BLaER1 (cell line): ENCODE results near the gene GRAMD1B.
"Not testable (repeated sequence)": the region's sequence is repeated elsewhere in the genome, so short reads cannot be mapped to it uniquely, and the experiment has no call there.

Experiments used
- H3K27ac ChIP-seq: shearing (Covaris generic); formaldehyde crosslinking; 2 replicates; pipeline ENCODE4 v1.8.1; 2022
- H3K27me3 ChIP-seq: shearing (Covaris generic); formaldehyde crosslinking; 2 replicates; pipeline ENCODE4 v1.8.1; 2022
- H3K36me3 ChIP-seq: shearing (Covaris generic); formaldehyde crosslinking; 2 replicates; pipeline ENCODE4 v1.8.1; 2022
- H3K4me1 ChIP-seq: shearing (Covaris generic); formaldehyde crosslinking; 2 replicates; pipeline ENCODE4 v1.8.1; 2022
- H3K4me2 ChIP-seq: shearing (Covaris generic); formaldehyde crosslinking; 2 replicates; pipeline ENCODE4 v1.8.1; 2022
- H3K4me3 ChIP-seq: shearing (Covaris generic); formaldehyde crosslinking; 2 replicates; pipeline ENCODE4 v1.8.1; 2022
- H3K9ac ChIP-seq: shearing (Covaris generic); formaldehyde crosslinking; 2 replicates; pipeline ENCODE4 v1.8.1; 2022
- H3K9me3 ChIP-seq: shearing (Covaris generic); formaldehyde crosslinking; 2 replicates; pipeline ENCODE4 v1.8.1; 2022
- H4K20me1 ChIP-seq: shearing (Covaris generic); formaldehyde crosslinking; 2 replicates; pipeline ENCODE4 v1.8.1; 2022
- Cebpa-rat ChIP-seq: shearing (Covaris generic); IDR thresholded peaks from 2 replicates; pipeline ENCODE4 v1.8.1; 2022

The GRAMD1B gene

GRCh38 chr11:123457187-123457770, 27.2 kb downstream of the GRAMD1B start:
- Histone ChIP-seq H3K4me3 (no peak overlapping the region), H3K27me3 (no peaks in the 10 kb centered on the region), H3K27ac (peak overlapping the region; percentile 50), H4K20me1 (no peaks in the 10 kb centered on the region), H3K4me1 (peaks cover 53% of the 10 kb centered on the region), H3K4me2 (peak overlapping the region; percentile 57), H3K9ac (no peak overlapping the region), H3K9me3 (no peaks in the 10 kb centered on the region), H3K36me3 (peaks cover 19% of the 10 kb centered on the region)
- TF ChIP-seq Cebpa-rat: no peak

GRCh38 chr11:123458501-123458900, 28.4 kb downstream of the GRAMD1B start:
- H3K27ac ChIP-seq: no peak overlapping the region

GRCh38 chr11:123460012-123460700, 30.1 kb downstream of the GRAMD1B start:
- Histone ChIP-seq H3K27me3 (no peaks in the 10 kb centered on the region), H3K4me2 (no peak overlapping the region), H3K4me1 (peaks cover 31% of the 10 kb centered on the region), H3K27ac (no peak overlapping the region), H3K9me3 (no peaks in the 10 kb centered on the region), H3K4me3 (no peak overlapping the region), H4K20me1 (no peaks in the 10 kb centered on the region), H3K9ac (no peak overlapping the region), H3K36me3 (peaks cover 30% of the 10 kb centered on the region)
- no peak for TF ChIP-seq Cebpa-rat

More at GRCh38 chr11:123458501-123458900, 28.4 kb downstream of the GRAMD1B start:
- no peaks in the 10 kb centered on the region for H3K9me3 ChIP-seq
- no peaks in the 10 kb centered on the region for H4K20me1 ChIP-seq
- H3K4me3 ChIP-seq: no peak overlapping the region
- no peak overlapping the region for H3K4me2 ChIP-seq
- no peak overlapping the region for H3K9ac ChIP-seq
- peaks cover 40% of the 10 kb centered on the region for H3K4me1 ChIP-seq
- peaks cover 22% of the 10 kb centered on the region for H3K36me3 ChIP-seq
- H3K27me3 ChIP-seq: no peaks in the 10 kb centered on the region
- no peak for TF ChIP-seq Cebpa-rat

GRCh38 chr11:123461164-123461563, 31.1 kb downstream of the GRAMD1B start:
- no peaks in the 10 kb centered on the region for H4K20me1 ChIP-seq
- H3K9me3 ChIP-seq: no peaks in the 10 kb centered on the region
- peaks cover 39% of the 10 kb centered on the region for H3K4me1 ChIP-seq
- 0 out of 2 replicates have a peak overlapping the region, but pooled peaks have one; percentile 22 for H3K27ac ChIP-seq
- H3K36me3 ChIP-seq: peaks cover 28% of the 10 kb centered on the region
- H3K4me3 ChIP-seq: no peak overlapping the region
- H3K27me3 ChIP-seq: no peaks in the 10 kb centered on the region
- H3K9ac ChIP-seq: no peak overlapping the region
- peak overlapping the region; percentile 23; the same call in 1 of the 2 replicates for H3K4me2 ChIP-seq
- no peak for TF ChIP-seq Cebpa-rat

GRCh38 chr11:123465667-123466066, 35.6 kb downstream of the GRAMD1B start:
- not testable (repeated sequence) for H4K20me1 ChIP-seq, H3K4me3 ChIP-seq, H3K9me3 ChIP-seq, H3K9ac ChIP-seq, H3K27ac ChIP-seq, H3K27me3 ChIP-seq, H3K4me2 ChIP-seq
- Histone ChIP-seq H3K36me3 (peaks cover 20% of the 10 kb centered on the region; the same call in 1 of the 2 replicates), H3K4me1 (peaks cover 36% of the 10 kb centered on the region)

- not testable (repeated sequence) for H3K9me3 ChIP-seq, H3K9ac ChIP-seq, H3K4me3 ChIP-seq, H3K27ac ChIP-seq, H4K20me1 ChIP-seq, H3K27me3 ChIP-seq, H3K4me2 ChIP-seq
- Histone ChIP-seq H3K4me1 (peaks cover 31% of the 10 kb centered on the region), H3K36me3 (peaks cover 20% of the 10 kb centered on the region; the same call in 1 of the 2 replicates)
Measured at GRCh38 chr11:123466172-123466571, 36.1 kb downstream of the GRAMD1B start.

GRCh38 chr11:123469089-123469488, 39.0 kb downstream of the GRAMD1B start:
- no peak for TF ChIP-seq Cebpa-rat
- Histone ChIP-seq H3K27me3 (no peaks in the 10 kb centered on the region), H3K36me3 (0 out of 2 replicates have a peak, but pooled peaks cover 15% of the 10 kb centered on the region), H3K4me1 (peaks cover 28% of the 10 kb centered on the region), H3K9me3 (0 out of 2 replicates have a peak, but pooled peaks cover 3% of the 10 kb centered on the region), H3K4me2 (no peak overlapping the region), H3K9ac (no peak overlapping the region), H4K20me1 (no peaks in the 10 kb centered on the region), H3K4me3 (no peak overlapping the region), H3K27ac (no peak overlapping the region)

GRCh38 chr11:123469586-123469985, 39.5 kb downstream of the GRAMD1B start:
- Histone ChIP-seq H3K9me3 (0 out of 2 replicates have a peak, but pooled peaks cover 3% of the 10 kb centered on the region), H3K4me2 (peak overlapping the region; percentile 3; the same call in 1 of the 2 replicates), H4K20me1 (0 out of 2 replicates have a peak, but pooled peaks cover under 1% of the 10 kb centered on the region), H3K36me3 (0 out of 2 replicates have a peak, but pooled peaks cover 14% of the 10 kb centered on the region), H3K9ac (no peak overlapping the region), H3K27ac (no peak overlapping the region), H3K4me1 (peaks cover 29% of the 10 kb centered on the region), H3K27me3 (no peaks in the 10 kb centered on the region), H3K4me3 (no peak overlapping the region)
- no peak for TF ChIP-seq Cebpa-rat

- 0 out of 2 replicates have a peak, but pooled peaks cover 3% of the 10 kb centered on the region for H3K9me3 ChIP-seq
- no peak for TF ChIP-seq Cebpa-rat
- 0 out of 2 replicates have a peak, but pooled peaks cover 7% of the 10 kb centered on the region for H3K36me3 ChIP-seq
- H3K27me3 ChIP-seq: no peaks in the 10 kb centered on the region
- H3K9ac ChIP-seq: no peak overlapping the region
- peaks cover 28% of the 10 kb centered on the region for H3K4me1 ChIP-seq
- H4K20me1 ChIP-seq: 0 out of 2 replicates have a peak, but pooled peaks cover 7% of the 10 kb centered on the region
- no peak overlapping the region for H3K4me2 ChIP-seq
- no peak overlapping the region for H3K27ac ChIP-seq
- no peak overlapping the region for H3K4me3 ChIP-seq
Measured at GRCh38 chr11:123470842-123471241, 40.8 kb downstream of the GRAMD1B start.

GRCh38 chr11:123472236-123472935, 42.3 kb downstream of the GRAMD1B start:
- TF ChIP-seq Cebpa-rat: no peak
- peaks cover 27% of the 10 kb centered on the region for H3K4me1 ChIP-seq
- H3K4me3 ChIP-seq: no peak overlapping the region
- 0 out of 2 replicates have a peak, but pooled peaks cover 2% of the 10 kb centered on the region for H3K9me3 ChIP-seq
- H3K4me2 ChIP-seq: no peak overlapping the region
- no peak overlapping the region for H3K27ac ChIP-seq
- H3K9ac ChIP-seq: no peak overlapping the region
- H3K36me3 ChIP-seq: 0 out of 2 replicates have a peak, but pooled peaks cover 7% of the 10 kb centered on the region
- no peaks in the 10 kb centered on the region for H3K27me3 ChIP-seq
- H4K20me1 ChIP-seq: 0 out of 2 replicates have a peak, but pooled peaks cover 7% of the 10 kb centered on the region
